Neural cell (in vitro differentiated cells): ENCODE results near the gene ZBTB2. TPM values are rescaled to one million over a fixed set of nuclear protein-coding genes. Genes with fewer than 3 reads are reported as not detected.

ENCODE experiments used
- H2AFZ ChIP-seq: fragments of 200-600, 300-800 bp; sonication (generic), shearing (Covaris generic); 2 replicates; pipeline ENCODE4 v1.6.0; 2014; ENCODE audit warnings: low read depth, mild to moderate bottlenecking, antibody characterized with exemption, low read length, moderate library complexity
- H3F3A ChIP-seq: fragments of 200-600 bp; shearing (Covaris generic); 2 replicates; pipeline ENCODE4 v1.6.1; 2016; ENCODE audit warnings: mild to moderate bottlenecking, moderate library complexity, mixed read lengths, antibody characterized with exemption, low read length; ENCODE audit not compliant: insufficient read depth, poor library complexity, severe bottlenecking
- H3K27ac ChIP-seq: fragments of 200-600, 300-800 bp; sonication (generic), shearing (Covaris generic); 2 replicates; pipeline ENCODE4 v1.5.1; 2014; ENCODE audit warnings: mild to moderate bottlenecking, low read length, moderate library complexity
- H3K27me3 ChIP-seq: fragments of 300-800, 200-600 bp; sonication (generic), shearing (Covaris generic); 2 replicates; pipeline ENCODE4 v1.6.0; 2014; ENCODE audit warnings: mild to moderate bottlenecking, low read depth, low read length, moderate library complexity; ENCODE audit not compliant: insufficient read depth
- H3K36me3 ChIP-seq: fragments of 300-800, 200-600 bp; sonication (generic), shearing (Covaris generic); 2 replicates; pipeline ENCODE4 v1.5.1; 2014; ENCODE audit warnings: mild to moderate bottlenecking, antibody characterized with exemption, low read length, moderate library complexity; ENCODE audit not compliant: insufficient read depth
- H3K4me2 ChIP-seq: fragments of 300-800, 200-600 bp; sonication (generic), shearing (Covaris generic); 2 replicates; pipeline ENCODE4 v1.6.0; 2014; ENCODE audit warnings: mild to moderate bottlenecking, low read length
- H3K4me3 ChIP-seq: fragments of 300-800, 200-600 bp; sonication (generic), shearing (Covaris generic); 2 replicates; pipeline ENCODE4 v1.5.1; 2014; ENCODE audit warnings: mild to moderate bottlenecking, low read length, moderate library complexity
- H3K79me2 ChIP-seq: fragments of 200-600 bp; shearing (Covaris generic); replicated peaks from 2 replicates; pipeline ENCODE4 v1.6.0; 2014; ENCODE audit warnings: mild to moderate bottlenecking, low read length, moderate library complexity; ENCODE audit not compliant: insufficient read depth
- H3K9ac ChIP-seq: fragments of 300-800, 200-600 bp; sonication (generic), shearing (Covaris generic); 2 replicates; pipeline ENCODE4 v1.6.1; 2016; ENCODE audit warnings: mild to moderate bottlenecking, low read length, mixed read lengths
- H3K9me2 ChIP-seq: fragments of 200-600 bp; shearing (Covaris generic); 2 replicates; pipeline ENCODE4 v1.6.1; 2016; ENCODE audit warnings: mild to moderate bottlenecking, low read length, mixed read lengths; ENCODE audit not compliant: insufficient read depth
- H3K9me3 ChIP-seq: fragments of 200-600, 300-800 bp; sonication (generic), shearing (Covaris generic); 2 replicates; pipeline ENCODE4 v1.6.1; 2016; ENCODE audit warnings: mild to moderate bottlenecking, mixed run types, low read length, moderate library complexity, mixed read lengths
- H4K20me1 ChIP-seq: fragments of 200-600 bp; shearing (Covaris generic); 2 replicates; pipeline ENCODE4 v1.6.1; 2016; ENCODE audit warnings: mild to moderate bottlenecking, mixed run types; ENCODE audit not compliant: insufficient read depth
- CTCF ChIP-seq: fragments of 450-650 bp; IDR thresholded peaks from 2 replicates; pipeline ENCODE4 v1.5.1; 2014; ENCODE audit warnings: antibody characterized with exemption, mild to moderate bottlenecking, moderate library complexity; ENCODE audit not compliant: poor library complexity, severe bottlenecking
- EP300 ChIP-seq: fragments of 450-650 bp; conservative IDR thresholded peaks from 2 replicates; pipeline ENCODE4 v1.6.1; 2014; ENCODE audit warnings: antibody characterized with exemption, mild to moderate bottlenecking, moderate library complexity; ENCODE audit not compliant: poor library complexity, severe bottlenecking
- EZH2 ChIP-seq: fragments of 200-600, 300-800 bp; shearing (Covaris generic), sonication (generic); IDR thresholded peaks from 2 replicates; pipeline ENCODE4 v1.6.1; 2014; ENCODE audit warnings: antibody characterized with exemption, low read length, borderline replicate concordance, mild to moderate bottlenecking; ENCODE audit not compliant: insufficient read depth, poor library complexity, severe bottlenecking
- MXI1 ChIP-seq: fragments of 450-650 bp; conservative IDR thresholded peaks from 2 replicates; pipeline ENCODE4 v1.6.1; 2014; ENCODE audit warnings: antibody characterized with exemption, mild to moderate bottlenecking; ENCODE audit not compliant: poor library complexity, severe bottlenecking
- POLR2AphosphoS5 ChIP-seq: IDR thresholded peaks from 2 replicates; pipeline ENCODE4 v1.6.1; 2012
- RAD21 ChIP-seq: fragments of 450-650 bp; conservative IDR thresholded peaks from 2 replicates; pipeline ENCODE4 v1.6.1; 2014; ENCODE audit warnings: antibody characterized with exemption, mild to moderate bottlenecking, moderate library complexity
- REST ChIP-seq: IDR thresholded peaks from 2 replicates; pipeline ENCODE4 v1.6.1; 2012; ENCODE audit warnings: borderline replicate concordance
- SMC3 ChIP-seq: fragments of 450-650 bp; conservative IDR thresholded peaks from 2 replicates; pipeline ENCODE4 v1.6.1; 2014; ENCODE audit warnings: antibody characterized with exemption, mild to moderate bottlenecking, moderate library complexity; ENCODE audit not compliant: poor library complexity
- TAF1 ChIP-seq: IDR thresholded peaks from 2 replicates; pipeline ENCODE4 v1.6.1; 2012; ENCODE audit warnings: low read depth
- polyA plus RNA-seq: library from polyadenylated mRNA; depleted of rRNA; stranded (reverse); fragments of >200 nt; gene quantifications from 2 replicates; pipeline ENCODE4 v1.2.3, GENCODE V29; 2014

The ZBTB2 gene
- polyA plus RNA-seq, 1 donor from 2014 or later: 10.3 TPM

- TF ChIP-seq EP300 (no peak), POLR2AphosphoS5 (no peak), EZH2 (no peak), RAD21 (no peak), SMC3 (no peak), TAF1 (no peak), REST (no peak), MXI1 (no peak), CTCF (no peak)
- Histone ChIP-seq H3K27me3 (no peaks in the 10 kb centered on the region), H3F3A (no peaks in the 10 kb centered on the region), H3K27ac (no peak overlapping the region), H3K9me2 (no peaks in the 10 kb centered on the region), H4K20me1 (no peaks in the 10 kb centered on the region), H3K4me3 (no peak overlapping the region), H2AFZ (no peak overlapping the region), H3K9ac (no peak overlapping the region), H3K4me2 (no peak overlapping the region), H3K9me3 (no peaks in the 10 kb centered on the region), H3K36me3 (peaks cover 3% of the 10 kb centered on the region), H3K79me2 (peaks cover 6% of the 10 kb centered on the region)
Measured at GRCh38 chr6:151434369-151434768, 43.0 kb upstream of the ZBTB2 start.

GRCh38 chr6:151432651-151433050 is 41.3 kb upstream of the ZBTB2 start:
- Histone ChIP-seq H2AFZ (no peak overlapping the region), H3K9me2 (no peaks in the 10 kb centered on the region), H3K27me3 (no peaks in the 10 kb centered on the region), H3K9me3 (no peaks in the 10 kb centered on the region), H3K9ac (no peak overlapping the region), H3K4me3 (no peak overlapping the region), H4K20me1 (no peaks in the 10 kb centered on the region), H3K36me3 (peaks cover 3% of the 10 kb centered on the region), H3K79me2 (no peaks in the 10 kb centered on the region), H3K4me2 (no peak overlapping the region), H3F3A (no peaks in the 10 kb centered on the region), H3K27ac (no peak overlapping the region)
- TF ChIP-seq TAF1 (no peak), RAD21 (no peak), REST (no peak), SMC3 (no peak), EZH2 (no peak), MXI1 (no peak), EP300 (no peak), POLR2AphosphoS5 (no peak), CTCF (no peak)
